Islet of Langerhans (tissue), 1 donor: ENCODE results near the gene PRDM11.

Experiments
- FAIRE-seq: peaks from one replicate; lab custom pipeline; 2011; peaks lifted over from hg19 to GRCh38; lab: Jason Lieb, UNC

The PRDM11 gene

GRCh38 chr11:45212566-45213315, 66.3 kb downstream of the PRDM11 start:
- FAIRE-seq, result no peak

GRCh38 chr11:45213316-45213665, 66.9 kb downstream of the PRDM11 start:
- FAIRE-seq, result no peak

GRCh38 chr11:45213717-45214116, 67.3 kb downstream of the PRDM11 start:
- FAIRE-seq, result no peak

- FAIRE-seq, result no peak
These were observed 68.8 kb downstream of the PRDM11 start for GRCh38 chr11:45215098-45215865.

GRCh38 chr11:45216031-45216430, 69.6 kb downstream of the PRDM11 start:
- FAIRE-seq, result no peak

- no peak for FAIRE-seq
These were observed 70.5 kb downstream of the PRDM11 start for GRCh38 chr11:45216901-45217300.

GRCh38 chr11:45217991-45218390, 71.6 kb downstream of the PRDM11 start:
- no peak for FAIRE-seq

- FAIRE-seq, result no peak
These were observed 72.3 kb downstream of the PRDM11 start for GRCh38 chr11:45218705-45219104.

GRCh38 chr11:45219411-45219810, 73.0 kb downstream of the PRDM11 start:
- FAIRE-seq, result no peak

GRCh38 chr11:45223496-45223895, 77.1 kb downstream of the PRDM11 start:
- no peak for FAIRE-seq

- FAIRE-seq, result no peak
These were observed 78.3 kb downstream of the PRDM11 start for GRCh38 chr11:45224766-45225165.

- FAIRE-seq, result no peak
These were observed 78.8 kb downstream of the PRDM11 start for GRCh38 chr11:45225277-45225676.

GRCh38 chr11:45225961-45226871, 79.8 kb downstream of the PRDM11 start:
- FAIRE-seq, result no peak

- no peak for FAIRE-seq
These were observed 80.5 kb downstream of the PRDM11 start for GRCh38 chr11:45226901-45227300.

- no peak for FAIRE-seq
These were observed 81.4 kb downstream of the PRDM11 start for GRCh38 chr11:45227836-45228235.

GRCh38 chr11:45229401-45230020, 83.1 kb downstream of the PRDM11 start:
- FAIRE-seq, result no peak

- FAIRE-seq, result no peak
These were observed 86.1 kb downstream of the PRDM11 start for GRCh38 chr11:45232341-45233080.

- FAIRE-seq, result no peak
These were observed 86.8 kb downstream of the PRDM11 start for GRCh38 chr11:45233121-45233803.

GRCh38 chr11:45233804-45234170, 87.3 kb downstream of the PRDM11 start:
- FAIRE-seq, result no peak

- no peak for FAIRE-seq
These were observed 88.0 kb downstream of the PRDM11 start for GRCh38 chr11:45234306-45235006.
